KMS-11 (cell line): ENCODE measurements around the gene TBC1D9B.

Experiments
- H2AFZ ChIP-seq: fragments of 200-600 bp; sonication (generic); 2 replicates; pipeline ENCODE4 v1.6.1; 2016; ENCODE audit warnings: antibody characterized with exemption, mixed run types, low read depth
- H3K27ac ChIP-seq: fragments of 200-600 bp; sonication (generic); 2 replicates; pipeline ENCODE4 v1.6.1; 2016; ENCODE audit warnings: mild to moderate bottlenecking, mixed run types
- H3K27me3 ChIP-seq: fragments of 200-600 bp; sonication (generic); 2 replicates; pipeline ENCODE4 v1.6.1; 2017; ENCODE audit warnings: mild to moderate bottlenecking, low read depth, mixed run types, moderate library complexity; ENCODE audit not compliant: insufficient read depth
- H3K36me3 ChIP-seq: fragments of 200-600 bp; sonication (generic); 2 replicates; pipeline ENCODE4 v1.6.1; 2017; ENCODE audit warnings: mild to moderate bottlenecking, mixed run types; ENCODE audit not compliant: insufficient read depth
- H3K4me1 ChIP-seq: fragments of 200-600 bp; sonication (generic); 2 replicates; pipeline ENCODE4 v1.6.1; 2016; ENCODE audit warnings: mild to moderate bottlenecking, low read depth, mixed run types; ENCODE audit not compliant: poor library complexity, severe bottlenecking
- H3K4me2 ChIP-seq: fragments of 200-600 bp; sonication (generic); 2 replicates; pipeline ENCODE4 v1.7.0; 2016; ENCODE audit warnings: mild to moderate bottlenecking, mixed run types
- H3K4me3 ChIP-seq: fragments of 200-600 bp; sonication (generic); IDR thresholded peaks from 2 replicates; pipeline ENCODE4 v1.6.1; 2017; ENCODE audit warnings: low read depth, low read length, mixed read lengths; ENCODE audit not compliant: insufficient read depth
- H3K79me2 ChIP-seq: fragments of 200-600 bp; sonication (generic); 2 replicates; pipeline ENCODE4 v1.6.1; 2016; ENCODE audit warnings: low read depth, mixed run types; ENCODE audit not compliant: insufficient read depth
- H3K9ac ChIP-seq: fragments of 200-600 bp; sonication (generic); 2 replicates; pipeline ENCODE4 v1.6.1; 2016; ENCODE audit warnings: mild to moderate bottlenecking, mixed run types
- H4K20me1 ChIP-seq: fragments of 200-600 bp; sonication (generic); 2 replicates; pipeline ENCODE4 v1.6.1; 2016; ENCODE audit warnings: mild to moderate bottlenecking, mixed run types; ENCODE audit not compliant: insufficient read depth
- TF ChIP-seq, protein P1 (sequence below): fragments of 200-600 bp; sonication (generic); conservative IDR thresholded peaks from 2 replicates; pipeline ENCODE4 v1.6.1; 2017; ENCODE audit warnings: low read depth, mild to moderate bottlenecking, antibody characterized with exemption, low read length, moderate library complexity, mixed read lengths

Gene TBC1D9B

DNA sequence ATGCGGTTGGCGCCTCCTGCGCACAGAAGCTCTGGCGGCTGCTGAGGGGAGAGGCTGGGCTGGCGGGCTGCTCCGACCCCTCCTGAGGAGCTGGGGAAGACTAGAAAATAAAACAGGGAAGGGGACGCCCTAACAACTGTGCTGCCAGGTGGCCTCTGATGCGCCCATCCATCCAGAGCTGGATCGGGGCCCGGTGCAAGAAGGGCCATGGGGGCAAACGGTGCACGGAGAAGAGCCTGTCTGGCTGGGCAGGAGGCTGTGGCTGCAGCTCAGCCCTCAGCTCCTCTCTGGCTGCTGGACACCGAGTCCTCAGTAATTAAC is 28.0 kb downstream of the TBC1D9B start:
- no peak overlapping the region for H3K4me3 ChIP-seq
- no peak overlapping the region for H3K9ac ChIP-seq
- H3K4me2 ChIP-seq = no peak overlapping the region
- H3K36me3 ChIP-seq = no peaks in the 10 kb centered on the region
- H3K4me1 ChIP-seq = no peaks in the 10 kb centered on the region
- H4K20me1 ChIP-seq = no peaks in the 10 kb centered on the region
- TF ChIP-seq, protein P1, sequence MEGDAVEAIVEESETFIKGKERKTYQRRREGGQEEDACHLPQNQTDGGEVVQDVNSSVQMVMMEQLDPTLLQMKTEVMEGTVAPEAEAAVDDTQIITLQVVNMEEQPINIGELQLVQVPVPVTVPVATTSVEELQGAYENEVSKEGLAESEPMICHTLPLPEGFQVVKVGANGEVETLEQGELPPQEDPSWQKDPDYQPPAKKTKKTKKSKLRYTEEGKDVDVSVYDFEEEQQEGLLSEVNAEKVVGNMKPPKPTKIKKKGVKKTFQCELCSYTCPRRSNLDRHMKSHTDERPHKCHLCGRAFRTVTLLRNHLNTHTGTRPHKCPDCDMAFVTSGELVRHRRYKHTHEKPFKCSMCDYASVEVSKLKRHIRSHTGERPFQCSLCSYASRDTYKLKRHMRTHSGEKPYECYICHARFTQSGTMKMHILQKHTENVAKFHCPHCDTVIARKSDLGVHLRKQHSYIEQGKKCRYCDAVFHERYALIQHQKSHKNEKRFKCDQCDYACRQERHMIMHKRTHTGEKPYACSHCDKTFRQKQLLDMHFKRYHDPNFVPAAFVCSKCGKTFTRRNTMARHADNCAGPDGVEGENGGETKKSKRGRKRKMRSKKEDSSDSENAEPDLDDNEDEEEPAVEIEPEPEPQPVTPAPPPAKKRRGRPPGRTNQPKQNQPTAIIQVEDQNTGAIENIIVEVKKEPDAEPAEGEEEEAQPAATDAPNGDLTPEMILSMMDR = no peak
- H3K27ac ChIP-seq = no peak overlapping the region
- no peaks in the 10 kb centered on the region for H3K27me3 ChIP-seq
- no peak overlapping the region for H2AFZ ChIP-seq
- no peaks in the 10 kb centered on the region for H3K79me2 ChIP-seq

DNA sequence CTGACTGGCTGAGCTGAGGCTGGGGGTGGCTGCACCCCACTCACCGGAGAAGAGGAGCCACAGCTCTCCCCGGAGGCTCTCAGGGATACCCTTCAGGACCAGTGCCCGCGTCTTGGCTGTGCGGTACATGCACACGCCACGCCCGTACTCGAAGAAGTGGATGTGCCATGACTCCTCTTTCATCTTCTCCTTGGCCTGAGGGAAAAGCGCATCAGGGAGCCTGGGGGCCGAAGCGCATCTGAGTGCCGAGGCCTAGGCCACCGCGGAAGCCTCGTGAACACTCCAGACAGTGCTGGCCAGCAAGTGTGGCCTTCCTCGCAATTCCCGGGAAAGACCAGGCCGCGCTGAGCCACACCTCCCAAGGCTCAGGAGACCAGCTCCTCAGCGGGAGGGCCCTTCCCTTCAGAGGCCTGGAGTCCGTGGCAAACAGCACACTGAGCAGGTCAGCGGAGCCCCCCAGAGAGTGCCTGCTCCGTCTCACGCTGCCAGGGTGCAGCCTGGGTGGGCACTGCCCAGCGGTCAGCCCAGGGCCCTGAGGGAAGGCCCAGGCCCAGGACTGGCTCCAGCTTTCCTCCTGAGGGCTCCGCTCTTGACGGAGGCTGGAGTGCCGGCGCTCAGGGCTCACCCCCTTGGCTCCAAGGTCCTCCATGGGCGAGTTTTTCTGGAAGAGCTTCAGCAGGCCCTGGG is 28.6 kb downstream of the TBC1D9B start:
- no peaks in the 10 kb centered on the region for H3K79me2 ChIP-seq
- H2AFZ ChIP-seq = no peak overlapping the region
- no peak overlapping the region for H3K4me3 ChIP-seq
- H3K4me1 ChIP-seq = no peaks in the 10 kb centered on the region
- no peaks in the 10 kb centered on the region for H3K36me3 ChIP-seq
- no peak overlapping the region for H3K27ac ChIP-seq
- H3K9ac ChIP-seq = no peak overlapping the region
- no peak overlapping the region for H3K4me2 ChIP-seq
- no peaks in the 10 kb centered on the region for H3K27me3 ChIP-seq
- no peaks in the 10 kb centered on the region for H4K20me1 ChIP-seq
- TF ChIP-seq, protein P1 = no peak

DNA sequence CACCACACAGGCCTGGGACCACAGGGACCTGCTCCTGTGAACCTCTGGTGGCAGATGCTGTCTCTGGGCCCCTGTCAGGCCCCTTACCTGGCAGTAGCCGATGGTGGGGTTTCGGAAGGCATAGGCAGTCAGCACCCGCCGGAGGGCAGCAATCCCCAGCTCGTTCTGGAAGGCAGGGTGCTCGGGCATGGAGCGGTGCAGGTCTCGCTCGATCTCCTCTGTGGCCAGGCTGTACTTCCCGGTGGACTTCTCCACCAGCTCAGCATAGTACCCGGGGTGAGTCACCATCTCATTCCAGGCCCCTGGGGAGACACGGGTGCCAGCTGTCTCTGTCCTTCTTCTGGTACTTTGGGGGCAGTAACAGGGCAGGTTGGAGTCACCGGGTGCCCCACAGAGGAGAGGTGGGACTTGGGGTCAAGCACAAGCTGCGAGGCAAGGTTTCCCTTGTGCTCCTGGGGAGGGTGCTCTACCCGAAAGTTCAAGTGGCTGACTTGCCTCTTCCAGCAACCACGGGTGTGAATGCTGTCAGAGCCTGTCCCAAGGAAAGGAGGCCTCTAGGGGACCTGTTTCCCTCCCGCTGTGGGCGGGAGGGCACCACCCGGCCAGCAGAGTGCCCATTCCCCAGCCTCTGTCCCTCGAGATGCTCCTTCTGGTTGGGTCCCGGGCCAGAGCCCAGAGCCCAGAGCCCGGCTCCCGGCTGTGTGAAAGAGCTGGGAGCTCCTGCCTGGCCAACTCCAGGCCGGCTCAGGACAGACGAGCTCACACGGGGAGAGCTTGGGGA is 29.3 kb downstream of the TBC1D9B start:
- no peak overlapping the region for H3K4me2 ChIP-seq
- no peaks in the 10 kb centered on the region for H3K36me3 ChIP-seq
- H3K79me2 ChIP-seq = no peaks in the 10 kb centered on the region
- no peaks in the 10 kb centered on the region for H3K27me3 ChIP-seq
- no peaks in the 10 kb centered on the region for H4K20me1 ChIP-seq
- H3K27ac ChIP-seq = no peak overlapping the region
- no peak overlapping the region for H2AFZ ChIP-seq
- no peak overlapping the region for H3K4me3 ChIP-seq
- TF ChIP-seq, protein P1 = no peak
- H3K4me1 ChIP-seq = no peaks in the 10 kb centered on the region
- no peak overlapping the region for H3K9ac ChIP-seq

DNA sequence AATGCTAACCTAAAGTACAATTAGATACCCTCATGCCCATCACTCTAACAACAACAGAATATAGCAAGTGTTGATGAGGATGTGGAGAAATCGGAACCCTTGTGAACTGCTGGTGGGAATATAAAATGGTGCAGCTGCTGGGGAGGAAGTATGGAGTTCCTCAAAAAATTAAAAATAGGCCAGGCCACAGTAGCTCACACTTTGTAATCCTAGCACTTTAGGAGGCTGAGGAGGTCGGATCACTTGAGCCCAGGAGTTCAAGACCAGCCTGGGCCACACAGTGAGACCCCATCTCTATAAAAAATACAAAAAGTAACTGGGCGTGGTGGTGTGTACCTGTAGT is 31.1 kb downstream of the TBC1D9B start:
- Histone ChIP-seq H3K4me3 (no peak overlapping the region), H3K79me2 (no peaks in the 10 kb centered on the region), H4K20me1 (no peaks in the 10 kb centered on the region), H3K36me3 (no peaks in the 10 kb centered on the region), H3K4me1 (no peaks in the 10 kb centered on the region), H3K4me2 (no peak overlapping the region), H3K27ac (no peak overlapping the region), H3K27me3 (no peaks in the 10 kb centered on the region), H2AFZ (no peak overlapping the region), H3K9ac (no peak overlapping the region)
- TF ChIP-seq, protein P1 = no peak
